Vagina (tissue), 2 donors: ENCODE results near the gene RBM23.

Source experiments
- POLR2A ChIP-seq, 2 donors: fragments of 450-650 bp; IDR thresholded peaks; one replicate each; pipeline ENCODE4 v1.6.1; 2017; ENCODE audit warnings: antibody characterized with exemption in 2 of 2, mild to moderate bottlenecking in 2 of 2, moderate library complexity in 2 of 2
- TF ChIP-seq, protein P1 (sequence below), 3 experiments: fragments of 450-650 bp in 2 of 3; fragments of 200-600 bp in 1 of 3; sonication (generic) in 1 of 3; IDR thresholded peaks; one replicate each; pipeline ENCODE4 v1.5.1; 2017 to 2019; ENCODE audit warnings: antibody characterized with exemption in 3 of 3, mild to moderate bottlenecking in 2 of 3, moderate library complexity in 2 of 3

- TF ChIP-seq, protein P1, sequence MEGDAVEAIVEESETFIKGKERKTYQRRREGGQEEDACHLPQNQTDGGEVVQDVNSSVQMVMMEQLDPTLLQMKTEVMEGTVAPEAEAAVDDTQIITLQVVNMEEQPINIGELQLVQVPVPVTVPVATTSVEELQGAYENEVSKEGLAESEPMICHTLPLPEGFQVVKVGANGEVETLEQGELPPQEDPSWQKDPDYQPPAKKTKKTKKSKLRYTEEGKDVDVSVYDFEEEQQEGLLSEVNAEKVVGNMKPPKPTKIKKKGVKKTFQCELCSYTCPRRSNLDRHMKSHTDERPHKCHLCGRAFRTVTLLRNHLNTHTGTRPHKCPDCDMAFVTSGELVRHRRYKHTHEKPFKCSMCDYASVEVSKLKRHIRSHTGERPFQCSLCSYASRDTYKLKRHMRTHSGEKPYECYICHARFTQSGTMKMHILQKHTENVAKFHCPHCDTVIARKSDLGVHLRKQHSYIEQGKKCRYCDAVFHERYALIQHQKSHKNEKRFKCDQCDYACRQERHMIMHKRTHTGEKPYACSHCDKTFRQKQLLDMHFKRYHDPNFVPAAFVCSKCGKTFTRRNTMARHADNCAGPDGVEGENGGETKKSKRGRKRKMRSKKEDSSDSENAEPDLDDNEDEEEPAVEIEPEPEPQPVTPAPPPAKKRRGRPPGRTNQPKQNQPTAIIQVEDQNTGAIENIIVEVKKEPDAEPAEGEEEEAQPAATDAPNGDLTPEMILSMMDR (IDR thresholded peaks at IDR 0.05), result no peak
- no peak for TF ChIP-seq POLR2A (IDR thresholded peaks at IDR 0.05)
These were observed 9.5 kb upstream of the RBM23 start for GRCh38 chr14:22928237-22929103.
